NCI-H1417 (cell line): ENCODE measurements around the gene MSN.

Experiments
- DNase-seq, 3 experiments: peaks; one replicate each; lab custom pipeline; 2025; lab: John Stamatoyannopoulos, UW

The MSN gene

DNA sequence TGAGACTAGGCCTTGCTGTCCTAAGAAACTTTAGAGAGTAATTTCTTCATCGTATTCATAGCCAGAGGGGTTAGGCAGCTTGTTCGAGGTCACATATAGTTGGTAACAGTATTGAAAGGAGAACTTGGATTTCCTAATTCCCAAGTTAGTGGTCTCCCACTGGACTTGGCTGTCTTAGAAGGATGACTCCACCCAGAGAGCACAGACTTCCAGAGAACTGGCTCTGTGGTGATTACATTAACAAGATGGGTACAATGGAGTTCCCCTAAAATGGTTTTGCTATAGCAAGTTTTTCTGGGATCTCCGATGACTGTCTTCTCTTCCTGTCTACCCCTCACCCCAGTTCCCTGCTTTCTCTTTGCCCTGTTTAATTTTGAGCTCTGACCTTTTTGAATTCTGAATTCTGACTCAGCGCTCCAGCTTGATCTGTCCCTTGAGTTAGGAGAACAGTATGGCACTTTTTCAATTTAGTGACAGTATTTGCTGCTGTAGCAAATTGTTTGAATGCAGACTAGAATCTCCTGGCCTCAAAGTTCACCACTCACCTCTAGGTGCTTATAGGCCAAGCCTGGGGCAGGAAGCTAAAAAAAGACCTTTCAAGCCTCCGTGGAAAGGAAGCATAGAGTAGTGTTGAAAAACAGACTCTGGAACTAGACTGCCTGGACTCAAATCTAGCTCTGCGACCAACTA lies 6.9 kb downstream of the MSN start:
- DNase-seq: no peak

GRCh38 chrX:65677954-65678469 lies 10.6 kb downstream of the MSN start:
- no peak for DNase-seq

DNA sequence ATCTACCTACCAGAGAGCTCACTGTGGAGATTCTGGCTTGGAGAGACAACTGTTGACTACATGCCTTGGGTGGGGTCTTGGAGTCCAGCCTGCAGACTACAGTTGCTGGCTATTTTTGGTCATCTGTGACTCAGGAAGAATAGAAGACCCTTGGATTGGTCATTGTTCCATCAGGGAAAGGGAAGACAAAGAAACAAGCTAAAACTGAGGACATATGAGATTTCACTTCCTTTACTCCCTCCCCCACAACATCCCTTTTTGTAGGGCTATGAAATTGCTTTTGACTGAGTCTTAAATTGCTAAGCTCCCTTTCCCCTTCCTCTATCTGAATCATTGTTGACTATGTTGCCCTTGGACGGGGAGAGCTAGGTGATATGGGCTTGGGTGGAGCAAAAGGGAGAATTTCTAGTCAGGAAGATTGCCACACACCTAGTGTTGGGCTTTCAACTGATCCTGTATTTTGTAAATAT lies 11.7 kb downstream of the MSN start:
- DNase-seq: no peak

DNA sequence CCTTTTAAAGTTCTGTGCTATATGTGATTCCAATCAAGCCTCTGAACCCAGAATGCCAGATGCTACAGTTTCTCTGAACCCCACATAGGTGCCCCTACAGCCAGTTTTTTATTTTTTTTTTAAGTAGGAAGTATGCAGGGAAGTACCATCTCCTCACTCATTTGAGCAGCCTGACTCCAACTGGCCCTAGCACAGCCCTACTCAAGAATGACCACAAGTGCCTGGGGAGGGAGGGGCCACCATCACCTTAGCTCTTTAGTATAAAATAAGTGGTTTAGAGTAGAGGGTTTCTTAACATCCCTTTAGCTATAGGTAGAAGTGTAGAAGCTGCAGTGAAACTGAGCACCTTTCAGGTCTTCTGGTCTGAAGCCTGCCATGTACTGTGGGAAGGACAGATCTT lies 14.4 kb downstream of the MSN start:
- no peak for DNase-seq

DNA sequence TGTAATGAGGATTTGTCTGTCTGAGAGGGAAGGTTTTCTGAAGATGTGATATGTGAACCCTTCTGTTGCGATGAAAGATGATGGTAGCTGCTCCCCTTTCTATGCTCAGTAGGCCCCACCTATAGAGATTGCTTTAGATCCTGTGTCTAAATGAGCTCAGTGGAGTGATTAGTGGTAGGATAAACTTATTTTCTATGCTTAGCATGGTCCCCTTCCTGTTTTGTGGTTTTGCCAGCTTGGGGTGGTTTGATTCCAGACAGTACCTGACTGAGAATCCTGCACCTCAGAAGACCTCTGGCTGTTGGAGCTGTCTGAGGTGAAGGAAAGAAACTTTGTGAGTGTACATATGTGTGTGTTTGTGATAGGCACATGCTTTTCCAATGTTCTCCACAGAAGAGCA lies 17.7 kb downstream of the MSN start:
- no peak for DNase-seq

GRCh38 chrX:65686236-65686635 lies 18.8 kb downstream of the MSN start:
- DNase-seq: no peak

DNA sequence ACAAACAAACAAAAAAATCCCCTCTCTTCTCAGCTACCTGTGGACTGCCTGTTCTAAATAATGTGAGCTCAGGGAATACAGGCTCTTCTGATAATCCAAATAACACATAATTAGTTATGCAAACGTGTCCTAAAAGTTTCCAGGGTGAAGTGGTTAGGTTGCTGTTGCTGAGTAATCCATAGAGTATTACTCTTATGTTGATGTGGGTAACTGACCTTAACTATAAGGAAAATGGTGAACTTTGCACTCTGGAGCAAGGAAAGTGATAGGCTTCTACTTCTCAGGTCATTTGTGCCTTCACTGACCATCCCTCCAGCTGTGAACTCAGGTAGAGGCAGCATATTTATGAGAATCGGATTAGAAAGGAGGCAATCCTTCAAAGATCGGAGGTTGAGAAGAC lies 19.9 kb downstream of the MSN start:
- no peak for DNase-seq

DNA sequence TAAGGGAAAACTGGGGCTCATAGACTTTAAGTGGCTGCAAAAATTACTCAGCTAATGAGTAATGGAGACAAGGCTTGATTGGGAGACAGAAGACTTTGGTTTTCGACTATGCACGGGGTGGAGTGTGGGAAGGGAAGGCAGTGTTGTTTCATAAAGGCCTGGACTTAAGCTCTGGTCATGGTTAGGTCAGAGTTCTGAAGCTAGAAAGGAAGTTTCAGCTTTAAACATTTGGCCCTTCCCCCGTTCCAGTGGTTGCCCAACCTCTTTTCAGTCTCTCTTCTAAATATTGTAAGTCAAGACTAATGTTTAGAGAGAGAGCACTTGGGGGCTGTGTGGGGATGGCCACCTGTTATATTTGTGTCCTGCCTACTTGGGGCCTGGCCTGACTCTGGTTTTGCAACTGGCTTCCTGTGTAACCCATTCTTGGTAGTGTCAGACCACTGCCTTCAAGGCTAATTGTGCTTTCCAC lies 21.0 kb downstream of the MSN start:
- DNase-seq: no peak

DNA sequence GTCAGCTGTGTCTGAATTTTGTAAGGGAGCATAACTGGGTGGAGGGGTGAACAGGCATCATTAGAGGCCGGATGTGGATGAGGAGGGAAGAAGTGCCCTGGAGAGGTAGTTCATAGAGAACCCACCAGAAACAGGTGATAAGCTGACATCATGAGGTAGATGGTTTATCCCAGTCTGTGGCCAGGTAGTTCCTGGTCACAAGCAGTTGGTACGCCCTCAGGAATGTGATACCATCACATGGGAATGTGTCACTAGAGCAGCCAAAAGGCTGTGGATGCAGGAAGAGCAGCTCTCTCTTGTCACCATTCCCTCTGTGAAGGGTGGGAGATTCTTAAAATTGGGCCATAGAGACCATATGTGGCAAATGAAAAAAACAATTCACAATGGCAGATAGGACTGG lies 21.9 kb downstream of the MSN start:
- DNase-seq: no peak

GRCh38 chrX:65690057-65690855 lies 22.8 kb downstream of the MSN start:
- DNase-seq: no peak

- DNase-seq: no peak
Measured at GRCh38 chrX:65695849-65696449, 28.5 kb downstream of the MSN start.

DNA sequence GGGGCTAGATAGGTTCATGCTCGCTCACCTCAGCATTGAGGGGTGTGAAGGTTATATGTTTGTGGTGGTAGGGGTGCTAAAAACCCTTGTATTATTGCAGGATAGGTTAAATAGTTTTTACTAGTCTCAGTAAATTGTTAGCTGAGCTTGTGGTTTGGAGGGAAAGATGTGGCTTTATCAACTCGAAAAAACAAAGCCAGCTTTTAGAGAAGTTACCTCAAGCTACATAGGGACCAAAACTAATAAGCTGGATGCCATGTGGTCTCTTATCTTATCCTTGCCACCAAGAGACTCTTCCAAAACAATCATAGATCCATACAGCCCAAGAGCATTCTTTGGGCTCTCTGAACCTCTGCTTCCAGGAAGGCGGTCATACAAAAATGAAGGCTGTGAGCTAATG lies 29.2 kb downstream of the MSN start:
- DNase-seq: no peak

DNA sequence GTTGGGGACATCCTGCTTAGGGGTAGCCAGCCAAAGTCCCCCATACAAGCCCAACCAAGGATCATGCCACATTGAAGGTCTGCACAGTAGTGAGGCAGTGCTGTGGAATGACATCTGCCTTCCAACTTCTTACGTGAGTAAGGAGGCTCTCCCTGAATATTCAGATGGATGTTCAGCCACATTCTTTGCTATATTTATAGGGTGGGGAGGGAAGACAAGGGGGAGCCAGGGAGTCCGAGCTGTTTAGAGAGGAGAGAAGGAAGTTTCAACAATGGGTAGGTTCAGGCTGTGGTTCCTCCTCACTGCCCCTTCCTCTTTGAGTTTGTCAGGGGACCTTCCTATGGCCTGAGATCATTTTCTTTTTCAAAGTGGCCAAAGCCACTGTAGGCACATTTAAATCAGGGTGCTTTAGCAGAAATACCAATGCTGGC lies 29.8 kb downstream of the MSN start:
- no peak for DNase-seq

DNA sequence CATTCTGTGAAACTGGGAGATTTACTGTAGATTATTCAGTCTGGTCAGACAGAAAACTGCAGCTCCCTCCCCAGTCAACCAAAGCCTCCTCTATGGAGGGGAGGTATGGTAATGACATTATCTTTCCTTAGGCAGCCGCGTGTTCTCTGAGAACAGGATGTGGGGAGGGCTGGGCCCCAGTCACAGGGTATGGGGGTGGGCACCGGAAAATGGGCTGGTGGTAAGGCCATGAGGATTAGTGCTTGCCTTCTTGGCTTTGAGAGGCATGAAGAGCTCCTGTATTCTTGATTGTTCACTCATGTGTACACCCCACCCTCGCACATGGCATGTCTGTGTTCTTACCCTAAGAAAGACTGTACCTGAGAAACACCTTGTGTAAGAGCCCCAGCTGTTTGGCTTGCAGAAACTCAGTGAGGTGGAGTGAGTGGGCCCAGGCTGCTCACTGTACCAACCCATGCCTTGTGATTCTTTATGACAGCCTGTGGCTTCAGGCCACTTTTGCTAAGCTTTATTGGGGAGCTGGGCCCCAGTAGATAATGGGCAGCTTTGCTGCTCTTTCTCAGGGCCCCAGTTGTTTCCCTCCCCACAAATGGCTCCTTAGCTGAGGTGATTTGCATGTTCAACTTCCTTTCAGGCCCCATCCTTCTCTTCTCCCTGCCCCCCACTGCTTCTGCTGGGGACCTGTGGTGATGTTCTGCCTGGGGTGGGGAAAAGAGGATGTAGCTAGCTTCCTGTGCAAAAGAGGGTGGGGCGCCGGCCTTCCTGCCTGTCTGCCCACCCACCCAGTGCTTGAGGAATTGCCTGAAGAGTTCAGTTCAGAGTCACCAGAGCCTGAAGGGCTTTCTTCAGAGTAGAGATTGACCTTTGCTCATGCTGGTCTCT lies 30.7 kb downstream of the MSN start:
- no peak for DNase-seq

- DNase-seq: no peak
Measured at GRCh38 chrX:65702956-65703355, 35.5 kb downstream of the MSN start.

GRCh38 chrX:65705439-65705838 lies 38.0 kb downstream of the MSN start:
- DNase-seq: no peak

- DNase-seq: no peak
Measured at GRCh38 chrX:65706041-65706828, 38.8 kb downstream of the MSN start.

DNA sequence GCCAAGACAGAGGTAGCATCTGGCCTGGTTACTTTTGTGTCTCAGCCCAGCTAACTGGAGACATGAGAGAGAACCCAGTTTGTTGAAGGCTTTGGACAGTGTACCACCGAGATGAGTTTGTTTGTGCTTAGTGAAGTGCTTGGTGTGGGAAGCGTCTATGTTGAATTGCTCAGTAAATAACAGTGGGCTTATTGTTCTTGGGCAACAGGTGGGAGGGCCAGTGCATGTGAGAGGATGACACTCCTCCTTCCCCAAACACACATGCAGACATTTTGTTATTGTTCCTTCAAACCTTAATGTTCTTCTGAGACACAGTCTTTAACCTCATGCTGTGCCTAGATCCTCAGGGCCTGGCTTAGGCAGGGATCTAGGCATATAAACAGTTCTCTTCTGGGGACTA lies 39.7 kb downstream of the MSN start:
- DNase-seq: no peak

DNA sequence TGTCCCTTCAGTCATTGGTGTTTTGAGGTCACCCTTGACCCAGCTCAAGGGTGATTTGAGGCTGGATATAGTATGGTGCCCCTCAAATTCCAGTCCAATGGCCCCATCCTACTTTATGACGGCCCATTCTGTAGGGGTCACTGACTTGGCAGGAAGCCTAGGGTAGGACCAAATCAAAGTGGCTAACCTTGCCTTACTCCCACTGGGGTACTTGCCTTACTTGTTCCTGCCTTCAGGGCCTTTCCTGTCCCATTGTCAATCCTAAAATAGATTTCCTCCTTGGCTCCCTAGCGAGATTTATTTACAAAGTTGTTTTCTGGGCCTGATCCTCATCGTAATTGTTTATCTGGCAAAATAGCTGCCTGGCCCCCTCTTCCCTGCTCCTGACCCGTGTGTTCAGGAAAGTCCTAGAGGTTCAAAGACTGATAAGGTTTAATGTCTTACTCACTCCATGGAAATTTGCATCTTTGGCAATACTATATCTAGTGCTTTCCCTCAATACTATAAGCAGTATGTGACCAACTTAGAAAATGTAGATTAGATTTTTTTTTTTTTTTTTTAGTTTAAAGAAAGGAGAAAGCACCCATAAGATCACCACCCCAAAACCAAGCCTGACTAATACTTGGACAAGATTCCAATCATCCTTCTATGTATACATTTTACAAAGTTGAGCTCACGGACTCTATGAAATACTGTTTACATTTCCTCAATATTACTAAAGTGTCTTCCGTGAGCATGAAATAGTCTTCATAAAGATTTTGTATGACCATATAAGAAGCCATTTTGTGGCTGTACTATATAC lies 44.8 kb downstream of the MSN start:
- DNase-seq: no peak

DNA sequence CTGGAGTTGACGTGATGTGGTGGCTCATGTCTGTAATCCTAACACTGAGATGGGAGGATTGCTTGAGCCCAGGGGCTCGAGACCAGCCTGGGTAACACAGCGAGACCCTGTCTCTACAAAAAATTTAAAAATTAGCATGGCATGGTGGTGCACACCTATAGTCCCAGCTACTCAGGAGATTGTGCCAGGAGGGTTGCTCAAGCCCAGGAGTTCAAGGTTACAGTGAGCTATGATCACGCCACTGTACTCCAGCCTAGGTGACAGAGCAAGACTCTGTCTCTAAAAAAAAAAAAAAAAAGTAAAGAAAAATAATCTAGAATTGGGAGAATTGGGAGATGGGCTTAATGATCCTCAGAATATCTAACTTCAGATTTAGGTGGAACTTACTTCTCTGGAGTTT lies 51.1 kb downstream of the MSN start:
- DNase-seq: no peak
